Mesendoderm (in vitro differentiated cells): ENCODE data around the gene ABHD17C.

ENCODE experiments used
- DNase-seq: peaks from one replicate; pipeline ENCODE4 v3.0.0; 2013
- H2AK5ac ChIP-seq: 2 replicates; pipeline ENCODE4 v1.6.1; 2013; ENCODE audit warnings: low read length, inconsistent platforms
- H2BK120ac ChIP-seq: 2 replicates; pipeline ENCODE4 v1.6.1; 2013; ENCODE audit warnings: low read depth, mild to moderate bottlenecking, low read length, moderate library complexity, mixed read lengths
- H2BK15ac ChIP-seq: replicated peaks from 2 replicates; pipeline ENCODE4 v1.6.1; 2013; ENCODE audit warnings: low read depth, mild to moderate bottlenecking, moderate library complexity
- H2BK5ac ChIP-seq: 2 replicates; pipeline ENCODE4 v1.6.1; 2013; ENCODE audit warnings: low read length, inconsistent platforms
- H3K18ac ChIP-seq: 2 replicates; pipeline ENCODE4 v1.6.1; 2013; ENCODE audit warnings: mild to moderate bottlenecking, low read length, mixed read lengths
- H3K23ac ChIP-seq: one replicate; pipeline ENCODE4 v1.6.1; 2013; ENCODE audit warnings: low read length
- H3K27ac ChIP-seq: 2 replicates; pipeline ENCODE4 v1.5.1; 2013; ENCODE audit warnings: low read depth, mild to moderate bottlenecking, inconsistent platforms, low read length, moderate library complexity
- H3K27me3 ChIP-seq: 2 replicates; pipeline ENCODE4 v1.6.1; 2013; ENCODE audit warnings: low read length, control low read depth, mild to moderate bottlenecking, inconsistent platforms; ENCODE audit not compliant: insufficient read depth, poor library complexity
- H3K36me3 ChIP-seq: 2 replicates; pipeline ENCODE4 v1.6.1; 2013; ENCODE audit warnings: low read length, inconsistent platforms; ENCODE audit not compliant: control insufficient read depth, insufficient read depth
- H3K4ac ChIP-seq: one replicate; pipeline ENCODE4 v1.6.1; 2013; ENCODE audit warnings: low read depth, mild to moderate bottlenecking, low read length, moderate library complexity
- H3K4me1 ChIP-seq: 2 replicates; pipeline ENCODE4 v1.6.1; 2013; ENCODE audit warnings: low read depth, low read length, inconsistent platforms; ENCODE audit not compliant: control insufficient read depth
- H3K4me2 ChIP-seq: 2 replicates; pipeline ENCODE4 v1.6.1; 2013; ENCODE audit warnings: low read length
- H3K4me3 ChIP-seq: 2 replicates; pipeline ENCODE4 v1.5.1; 2013; ENCODE audit warnings: mild to moderate bottlenecking, low read length
- H3K56ac ChIP-seq: one replicate; pipeline ENCODE4 v1.6.1; 2013; ENCODE audit warnings: low read length
- H3K79me1 ChIP-seq: 2 replicates; pipeline ENCODE4 v1.6.1; 2013; ENCODE audit warnings: low read length, inconsistent platforms
- H3K79me2 ChIP-seq: 2 replicates; pipeline ENCODE4 v1.6.1; 2013; ENCODE audit warnings: mild to moderate bottlenecking, low read length; ENCODE audit not compliant: control insufficient read depth, insufficient read depth
- H3K9ac ChIP-seq: 2 replicates; pipeline ENCODE4 v1.6.1; 2013; ENCODE audit warnings: low read length, inconsistent platforms
- H4K5ac ChIP-seq: one replicate; pipeline ENCODE4 v1.6.1; 2013; ENCODE audit warnings: low read length
- H4K8ac ChIP-seq: one replicate; pipeline ENCODE4 v1.6.1; 2013; ENCODE audit warnings: low read depth, mild to moderate bottlenecking, control low read depth, low read length, moderate library complexity
- WGBS: extraction: QIAGEN DNeasy Blood & Tissue Kit; methylation state at CpG from one replicate; pipeline ENCODE4 v1.1.7; 2013; ENCODE audit warnings: low lambda C conversion rate, missing lambda C conversion rate; ENCODE audit not compliant: insufficient coverage; ENCODE audit errors: extremely low coverage; 5-methylcytosine and 5-hydroxymethylcytosine counted together

The ABHD17C gene

GRCh38 chr15:80722811-80723210 lies 27.7 kb downstream of the ABHD17C start:
- peaks cover 2% of the 10 kb centered on the region for H3K79me1 ChIP-seq
- no peak overlapping the region for H3K4me3 ChIP-seq
- no peak overlapping the region for H2BK5ac ChIP-seq
- H3K23ac ChIP-seq = no peak overlapping the region
- no peak overlapping the region for H4K5ac ChIP-seq
- WGBS = no CpG with 5 or more reads among the region's 4 CpGs
- H3K4ac ChIP-seq = no peak overlapping the region
- no peak overlapping the region for H3K4me2 ChIP-seq
- H3K79me2 ChIP-seq = peaks cover 1% of the 10 kb centered on the region
- no peaks in the 10 kb centered on the region for H3K27me3 ChIP-seq
- H2AK5ac ChIP-seq = no peak overlapping the region
- no peaks in the 10 kb centered on the region for H3K36me3 ChIP-seq
- no peak overlapping the region for H2BK15ac ChIP-seq
- no peak overlapping the region for H3K27ac ChIP-seq
- no peak overlapping the region for H3K9ac ChIP-seq
- no peak overlapping the region for H3K18ac ChIP-seq
- no peak overlapping the region for H3K56ac ChIP-seq
- H4K8ac ChIP-seq = no peak overlapping the region
- DNase-seq = no peak
- H3K4me1 ChIP-seq = no peaks in the 10 kb centered on the region
- no peak overlapping the region for H2BK120ac ChIP-seq

- no peaks in the 10 kb centered on the region for H3K4me1 ChIP-seq
- no peak overlapping the region for H3K9ac ChIP-seq
- H3K4me2 ChIP-seq = no peak overlapping the region
- no peak overlapping the region for H4K5ac ChIP-seq
- peaks cover 2% of the 10 kb centered on the region for H3K79me1 ChIP-seq
- H3K56ac ChIP-seq = no peak overlapping the region
- H4K8ac ChIP-seq = no peak overlapping the region
- WGBS = no CpG with 5 or more reads among the region's 4 CpGs
- no peak overlapping the region for H3K27ac ChIP-seq
- H2BK5ac ChIP-seq = no peak overlapping the region
- no peak overlapping the region for H2BK15ac ChIP-seq
- H3K4me3 ChIP-seq = no peak overlapping the region
- peak; percentile 72 for DNase-seq
- no peak overlapping the region for H2BK120ac ChIP-seq
- no peaks in the 10 kb centered on the region for H3K27me3 ChIP-seq
- H2AK5ac ChIP-seq = no peak overlapping the region
- H3K23ac ChIP-seq = no peak overlapping the region
- no peak overlapping the region for H3K4ac ChIP-seq
- no peaks in the 10 kb centered on the region for H3K36me3 ChIP-seq
- H3K18ac ChIP-seq = no peak overlapping the region
- peaks cover 1% of the 10 kb centered on the region for H3K79me2 ChIP-seq
Observed at GRCh38 chr15:80727196-80727595, 32.1 kb downstream of the ABHD17C start.

GRCh38 chr15:80727596-80727995 lies 32.5 kb downstream of the ABHD17C start:
- H4K8ac ChIP-seq = no peak overlapping the region
- no peak overlapping the region for H2BK120ac ChIP-seq
- H3K27ac ChIP-seq = no peak overlapping the region
- no peak overlapping the region for H3K18ac ChIP-seq
- H3K4me1 ChIP-seq = no peaks in the 10 kb centered on the region
- H3K27me3 ChIP-seq = no peaks in the 10 kb centered on the region
- H3K4me2 ChIP-seq = no peak overlapping the region
- H4K5ac ChIP-seq = no peak overlapping the region
- no peak overlapping the region for H3K56ac ChIP-seq
- H3K4me3 ChIP-seq = no peak overlapping the region
- WGBS = no CpG with 5 or more reads among the region's 5 CpGs
- H2BK15ac ChIP-seq = no peak overlapping the region
- H2BK5ac ChIP-seq = no peak overlapping the region
- H3K4ac ChIP-seq = no peak overlapping the region
- H3K79me2 ChIP-seq = peaks cover 1% of the 10 kb centered on the region
- no peaks in the 10 kb centered on the region for H3K36me3 ChIP-seq
- H3K79me1 ChIP-seq = peaks cover 3% of the 10 kb centered on the region
- DNase-seq = no peak
- H3K23ac ChIP-seq = no peak overlapping the region
- H3K9ac ChIP-seq = no peak overlapping the region
- H2AK5ac ChIP-seq = no peak overlapping the region

- H3K4me3 ChIP-seq = no peak overlapping the region
- H2BK120ac ChIP-seq = no peak overlapping the region
- no peak overlapping the region for H2BK15ac ChIP-seq
- no peak overlapping the region for H4K5ac ChIP-seq
- no peak overlapping the region for H2BK5ac ChIP-seq
- no peak overlapping the region for H3K56ac ChIP-seq
- H3K27me3 ChIP-seq = no peaks in the 10 kb centered on the region
- no peak overlapping the region for H3K9ac ChIP-seq
- no peak overlapping the region for H4K8ac ChIP-seq
- no peak overlapping the region for H3K23ac ChIP-seq
- peak; percentile 14 for DNase-seq
- no peak overlapping the region for H3K18ac ChIP-seq
- H3K79me1 ChIP-seq = peaks cover 1% of the 10 kb centered on the region
- no peak overlapping the region for H3K27ac ChIP-seq
- H3K4me1 ChIP-seq = no peaks in the 10 kb centered on the region
- H3K4ac ChIP-seq = no peak overlapping the region
- WGBS = no CpG with 5 or more reads among the region's 7 CpGs
- H3K79me2 ChIP-seq = no peaks in the 10 kb centered on the region
- no peak overlapping the region for H2AK5ac ChIP-seq
- no peak overlapping the region for H3K4me2 ChIP-seq
- no peaks in the 10 kb centered on the region for H3K36me3 ChIP-seq
Observed at GRCh38 chr15:80730387-80730786, 35.3 kb downstream of the ABHD17C start.

GRCh38 chr15:80730926-80731325 lies 35.8 kb downstream of the ABHD17C start:
- Histone ChIP-seq H3K79me2 (no peaks in the 10 kb centered on the region), H3K27me3 (no peaks in the 10 kb centered on the region), H3K4ac (no peak overlapping the region), H2BK5ac (no peak overlapping the region), H3K4me3 (no peak overlapping the region), H3K9ac (no peak overlapping the region), H3K4me2 (no peak overlapping the region), H2BK15ac (no peak overlapping the region), H3K23ac (no peak overlapping the region), H2BK120ac (no peak overlapping the region), H2AK5ac (no peak overlapping the region), H4K5ac (no peak overlapping the region), H3K4me1 (no peaks in the 10 kb centered on the region), H3K36me3 (no peaks in the 10 kb centered on the region), H3K56ac (no peak overlapping the region), H3K18ac (no peak overlapping the region), H4K8ac (no peak overlapping the region), H3K27ac (no peak overlapping the region), H3K79me1 (peaks cover 1% of the 10 kb centered on the region)
- WGBS = no CpG with 5 or more reads among the region's 6 CpGs
- DNase-seq = no peak

- H3K9ac ChIP-seq = no peak overlapping the region
- H3K4me1 ChIP-seq = no peaks in the 10 kb centered on the region
- H2AK5ac ChIP-seq = no peak overlapping the region
- H2BK120ac ChIP-seq = no peak overlapping the region
- H4K5ac ChIP-seq = no peak overlapping the region
- H3K79me1 ChIP-seq = peaks cover 1% of the 10 kb centered on the region
- no peak overlapping the region for H3K4ac ChIP-seq
- H4K8ac ChIP-seq = no peak overlapping the region
- H3K23ac ChIP-seq = no peak overlapping the region
- no CpG with 5 or more reads among the region's 6 CpGs for WGBS
- no peak for DNase-seq
- H2BK5ac ChIP-seq = no peak overlapping the region
- no peak overlapping the region for H2BK15ac ChIP-seq
- H3K27me3 ChIP-seq = no peaks in the 10 kb centered on the region
- H3K79me2 ChIP-seq = no peaks in the 10 kb centered on the region
- no peak overlapping the region for H3K4me3 ChIP-seq
- H3K27ac ChIP-seq = no peak overlapping the region
- no peak overlapping the region for H3K18ac ChIP-seq
- no peaks in the 10 kb centered on the region for H3K36me3 ChIP-seq
- no peak overlapping the region for H3K4me2 ChIP-seq
- H3K56ac ChIP-seq = no peak overlapping the region
Observed at GRCh38 chr15:80732167-80732566, 37.1 kb downstream of the ABHD17C start.
